Aorta (tissue), 5 donors: ENCODE measurements around the gene EXTL1. TPM values are rescaled to one million over a fixed set of nuclear protein-coding genes. Genes with fewer than 3 reads are reported as not detected.
"Not testable (repeated sequence)": the region's sequence is repeated elsewhere in the genome, so short reads cannot be mapped to it uniquely, and the experiment has no call there.

Experiments used
- ATAC-seq: fragments of 200-7000 bp; cut with Tn5 transposase; one replicate; pipeline ENCODE4 v1.9.1; 2022; ENCODE audit warnings: moderate library complexity; ENCODE audit not compliant: low FRiP score
- DNase-seq, 2 donors: peaks; one replicate each; pipeline ENCODE4 v3.0.0-alpha.2; 2020
- H3K27ac ChIP-seq, 2 donors: one replicate each; pipeline ENCODE4 v1.5.1; 2013; ENCODE audit warnings: low read length in 2 of 2, mild to moderate bottlenecking in 2 of 2, moderate library complexity in 2 of 2, control low read depth in 1 of 2, inconsistent platforms in 1 of 2, low read depth in 1 of 2
- H3K27me3 ChIP-seq, 2 donors: one replicate each; pipeline ENCODE4 v1.6.1; 2013; ENCODE audit warnings: control low read depth in 1 of 2, low read length in 1 of 2, mild to moderate bottlenecking in 1 of 2, moderate library complexity in 1 of 2; ENCODE audit not compliant: insufficient read depth in 2 of 2, control insufficient read depth in 1 of 2
- H3K36me3 ChIP-seq, 2 donors: one replicate each; pipeline ENCODE4 v1.6.1; 2013; ENCODE audit warnings: control low read depth in 1 of 2, low read length in 1 of 2, mild to moderate bottlenecking in 1 of 2; ENCODE audit not compliant: insufficient read depth in 2 of 2, control insufficient read depth in 1 of 2
- H3K4me1 ChIP-seq, 2 donors: one replicate each; pipeline ENCODE4 v1.6.1; 2013; ENCODE audit warnings: low read length in 2 of 2, control low read depth in 1 of 2, mild to moderate bottlenecking in 1 of 2, moderate library complexity in 1 of 2; ENCODE audit not compliant: insufficient read depth in 2 of 2, control insufficient read depth in 1 of 2
- H3K4me3 ChIP-seq, 2 donors: one replicate each; pipeline ENCODE4 v1.5.1; 2013; ENCODE audit warnings: low read length in 2 of 2, control low read depth in 1 of 2, mild to moderate bottlenecking in 1 of 2
- H3K9me3 ChIP-seq: one replicate; pipeline ENCODE4 v1.6.1; 2013; ENCODE audit warnings: mild to moderate bottlenecking, low read length; ENCODE audit not compliant: control insufficient read depth
- WGBS, 2 donors: extraction: QIAGEN DNeasy Blood & Tissue Kit; methylation state at CpG; one replicate each; pipeline ENCODE4 v1.1.7; 2013; 5-methylcytosine and 5-hydroxymethylcytosine counted together
- intact Hi-C, 2 donors: fragments of 100-400 bp; cut with DNase I; formaldehyde crosslinking; loops; one replicate each; pipeline versions ENCODE4 v1.14.2 to v1.15.0; 2022
- polyA plus RNA-seq, 2 donors: library from polyadenylated mRNA; stranded (reverse); fragments of 200-250 nt; gene quantifications; one replicate each; pipeline ENCODE4 v1.2.3, GENCODE V29; 2013
- total RNA-seq, 2 donors: library from RNA; stranded (reverse); fragmentation: NEBNext Ultra II Directional; extraction: Animal tissue kit (Norgen Biotek cat#: 25700); gene quantifications; one replicate each; pipeline ENCODE4 v1.2.1, GENCODE V29; 2021
- donor health status: healthy with polysubstance abuse.
- donor health status: Bipolar disorder and iron deficiency.
- donor health status: DM: no; HTN: no; CAD: no.
- donor health status: DM: no; HTN: no; CAD: no.
- donor health status: DM: yes; HTN: yes; CAD: no.

Gene EXTL1
- total and polyA plus RNA-seq, 4 donors: 0.29 to 1.3 (median 0.33) TPM; not detected in 1

GRCh38 chr1:25986773-25987172 is 34.8 kb upstream of the EXTL1 start:
- intact Hi-C loops, H3K27ac ChIP-seq, DNase-seq, H3K36me3 ChIP-seq, H3K4me3 ChIP-seq, ATAC-seq, H3K4me1 ChIP-seq, H3K27me3 ChIP-seq, H3K9me3 ChIP-seq: not testable (repeated sequence)
- 97% methylated on average over 10 of the region's 10 CpGs for WGBS, 2 donors

GRCh38 chr1:25987951-25988350 is 33.6 kb upstream of the EXTL1 start:
- H3K4me1 ChIP-seq: no peaks in the 10 kb centered on the region
- H3K4me3 ChIP-seq: no peak overlapping the region
- intact Hi-C loops: no loop called here
- DNase-seq: no peak
- H3K27ac ChIP-seq: no peak overlapping the region
- peaks cover 3 to 5% of the 10 kb centered on the region in 2 donors for H3K36me3 ChIP-seq
- no peak for ATAC-seq
- no peaks in the 10 kb centered on the region for H3K9me3 ChIP-seq
- 89 to 92% methylated on average over 2 of the region's 2 CpGs for WGBS, 2 donors
- no peaks in the 10 kb centered on the region for H3K27me3 ChIP-seq

GRCh38 chr1:25989440-25990234 is 31.9 kb upstream of the EXTL1 start:
- H3K9me3 ChIP-seq: no peaks in the 10 kb centered on the region
- intact Hi-C loops: no loop called here
- DNase-seq: no peak
- 91 to 93% methylated on average over 11 of the region's 11 CpGs for WGBS, 2 donors
- H3K4me1 ChIP-seq: no peaks in the 10 kb centered on the region
- ATAC-seq: no peak
- no peak overlapping the region for H3K4me3 ChIP-seq
- no peak overlapping the region for H3K27ac ChIP-seq
- H3K27me3 ChIP-seq: no peaks in the 10 kb centered on the region
- peaks cover 0 to 2% of the 10 kb centered on the region in 2 donors for H3K36me3 ChIP-seq

- H3K9me3 ChIP-seq: no peaks in the 10 kb centered on the region
- no peak for DNase-seq
- H3K27me3 ChIP-seq: no peaks in the 10 kb centered on the region
- 88 to 92% methylated on average over 6 of the region's 6 CpGs for WGBS, 2 donors
- H3K36me3 ChIP-seq: peaks cover 0 to 2% of the 10 kb centered on the region in 2 donors
- ATAC-seq: no peak
- intact Hi-C loops: no loop called here
- no peak overlapping the region for H3K27ac ChIP-seq
- H3K4me1 ChIP-seq: no peaks in the 10 kb centered on the region
- no peak overlapping the region for H3K4me3 ChIP-seq
Observed at GRCh38 chr1:25990251-25990650, 31.3 kb upstream of the EXTL1 start.

GRCh38 chr1:25990702-25991395 is 30.7 kb upstream of the EXTL1 start:
- intact Hi-C loops: no loop called here
- H3K27me3 ChIP-seq: no peaks in the 10 kb centered on the region

GRCh38 chr1:25991937-25992688 is 29.5 kb upstream of the EXTL1 start:
- 88 to 89% methylated on average over 5 of the region's 5 CpGs for WGBS, 2 donors
- H3K4me1 ChIP-seq: no peaks in the 10 kb centered on the region
- intact Hi-C loops: no loop called here
- DNase-seq: no peak
- H3K9me3 ChIP-seq: no peaks in the 10 kb centered on the region
- no peak for ATAC-seq
- no peak overlapping the region for H3K27ac ChIP-seq
- no peak overlapping the region for H3K4me3 ChIP-seq
- H3K27me3 ChIP-seq: no peaks in the 10 kb centered on the region
- H3K36me3 ChIP-seq: peaks cover 0 to 2% of the 10 kb centered on the region in 2 donors

More at GRCh38 chr1:25990702-25991395, 30.7 kb upstream of the EXTL1 start:
- Histone ChIP-seq H3K4me1 (no peaks in the 10 kb centered on the region), H3K27ac (no peak overlapping the region), H3K9me3 (no peaks in the 10 kb centered on the region), H3K4me3 (no peak overlapping the region), H3K36me3 (peaks cover 0 to 2% of the 10 kb centered on the region in 2 donors)
- 85 to 86% methylated on average over 15 of the region's 15 CpGs for WGBS, 2 donors
- no peak for DNase-seq
- no peak for ATAC-seq

GRCh38 chr1:25992689-25993171 is 28.8 kb upstream of the EXTL1 start:
- Histone ChIP-seq H3K36me3 (peaks cover 0 to 2% of the 10 kb centered on the region in 2 donors), H3K27me3 (no peaks in the 10 kb centered on the region), H3K27ac (no peak overlapping the region), H3K9me3 (no peaks in the 10 kb centered on the region), H3K4me1 (no peaks in the 10 kb centered on the region), H3K4me3 (no peak overlapping the region)
- DNase-seq: no peak
- 92 to 93% methylated on average over 9 of the region's 9 CpGs for WGBS, 2 donors
- ATAC-seq: no peak
- intact Hi-C loops: no loop called here

GRCh38 chr1:25993197-25993951 is 28.2 kb upstream of the EXTL1 start:
- no peak overlapping the region for H3K27ac ChIP-seq
- H3K4me1 ChIP-seq: no peaks in the 10 kb centered on the region
- intact Hi-C loops: no loop called here
- H3K36me3 ChIP-seq: peaks cover 0 to 2% of the 10 kb centered on the region in 2 donors
- DNase-seq (no peak), ATAC-seq (no peak)
- 87 to 88% methylated on average over 8 of the region's 8 CpGs for WGBS, 2 donors
- H3K9me3 ChIP-seq: no peaks in the 10 kb centered on the region
- H3K27me3 ChIP-seq: no peaks in the 10 kb centered on the region
- H3K4me3 ChIP-seq: no peak overlapping the region
